GM23248 (cell line): ENCODE measurements around the gene PLPPR4.

Experiments
- EZH2 ChIP-seq: fragments of 200-600 bp; sonication (generic); IDR thresholded peaks from 2 replicates; pipeline ENCODE4 v1.6.1; 2018; ENCODE audit warnings: antibody characterized with exemption, mild to moderate bottlenecking; ENCODE audit not compliant: insufficient read depth, poor library complexity, severe bottlenecking
- EZH2phosphoT487 ChIP-seq: fragments of 200-600 bp; sonication (generic); IDR thresholded peaks from 2 replicates; pipeline ENCODE4 v1.6.1; 2018; ENCODE audit warnings: antibody characterized with exemption, moderate library complexity, mild to moderate bottlenecking, low read depth; ENCODE audit not compliant: insufficient read depth

DNA sequence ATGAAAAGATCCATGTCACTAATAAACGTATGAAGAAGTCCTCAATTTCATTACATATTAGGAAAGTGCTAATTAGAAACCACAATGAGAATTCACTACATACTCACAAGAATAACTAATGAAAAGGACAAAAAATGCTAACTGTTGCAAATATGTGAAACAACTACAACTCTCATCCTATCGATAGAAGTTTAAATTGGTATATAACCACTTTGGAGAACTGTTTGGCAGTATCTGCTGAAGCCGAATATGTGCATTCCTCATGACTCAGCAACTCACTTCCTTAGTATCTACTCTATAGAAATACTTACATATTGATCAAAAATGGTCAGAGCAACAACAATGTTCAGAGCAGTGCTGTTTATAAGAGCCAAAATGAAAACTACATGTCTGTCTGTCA, 66.8 kb downstream of the PLPPR4 start:
- TF ChIP-seq EZH2 (no peak), EZH2phosphoT487 (no peak)
